ENCODE measurements around the gene CSGALNACT2. TPM values are rescaled to one million over a fixed set of nuclear protein-coding genes. Genes with fewer than 3 reads are reported as not detected.

Gene CSGALNACT2
- total RNA-seq, 1 experiment from 2014 or later: 8.9 TPM

DNA sequence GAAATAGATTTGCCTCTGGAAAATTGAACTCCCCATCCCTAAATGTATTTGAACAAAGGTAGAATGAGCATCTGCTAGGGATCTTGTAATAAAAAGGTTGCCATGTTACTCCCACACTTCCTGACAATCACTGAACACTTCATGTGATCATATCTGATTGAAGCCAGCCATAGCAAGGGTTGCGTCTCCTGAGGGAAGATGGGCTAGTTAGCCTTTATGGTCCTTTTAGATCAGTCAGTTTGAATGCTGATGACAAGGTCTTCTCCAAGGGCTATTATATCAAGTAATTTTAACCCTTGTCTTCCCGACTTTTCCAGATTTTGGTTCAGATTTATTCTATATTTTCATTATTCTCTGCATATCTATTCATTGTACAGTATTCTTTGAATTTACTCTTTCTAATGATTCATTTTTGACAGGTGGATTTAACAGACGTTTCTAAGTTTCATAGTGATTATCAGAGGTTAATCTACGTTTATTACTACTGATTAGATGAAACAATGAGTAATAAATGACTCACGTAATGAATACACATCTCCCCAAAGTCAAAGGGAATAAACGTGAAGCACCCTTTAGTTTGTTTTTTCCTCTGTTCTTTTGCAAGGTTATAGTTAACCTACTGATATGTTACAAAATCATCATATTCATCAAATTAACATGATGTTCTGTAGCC lies 28.1 kb downstream of the CSGALNACT2 start:
- H4K5ac ChIP-seq (ENCODE audit: insufficient read length, low read depth, low read length): no peak overlapping the region
- H3K27me3 Mint-ChIP-seq (ENCODE audit: low read depth): no peaks in the 10 kb centered on the region
- H2BK120ac ChIP-seq (ENCODE audit: low read depth, low read length, poor library complexity, severe bottlenecking): no peak overlapping the region
- no peak overlapping the region for H3K23ac ChIP-seq (ENCODE audit: insufficient read length, low read depth, low read length)
- no peak overlapping the region for H2AFZ ChIP-seq (ENCODE audit: low read length)
- H2BK12ac ChIP-seq (ENCODE audit: insufficient read length, low read depth, low read length): no peak overlapping the region
- no peak overlapping the region for H3K14ac ChIP-seq (ENCODE audit: insufficient read depth, low read length)
- H2BK20ac ChIP-seq (ENCODE audit: low read depth, low read length, poor library complexity, severe bottlenecking): no peak overlapping the region
- H3K4me1 Mint-ChIP-seq: 0 out of 4 replicates have a peak, but pooled peaks cover 0 to 2% of the 10 kb centered on the region in 2 experiments
- no CpG with 5 or more reads among the region's 6 CpGs for whole genome bisulfite sequencing (ENCODE audit: extremely low coverage, insufficient read length, low lambda C conversion rate)
- H3K56ac ChIP-seq (ENCODE audit: insufficient read length, low read depth, low read length): no peak overlapping the region
- no peak for DNase-seq
- TF ChIP-seq, protein P1, sequence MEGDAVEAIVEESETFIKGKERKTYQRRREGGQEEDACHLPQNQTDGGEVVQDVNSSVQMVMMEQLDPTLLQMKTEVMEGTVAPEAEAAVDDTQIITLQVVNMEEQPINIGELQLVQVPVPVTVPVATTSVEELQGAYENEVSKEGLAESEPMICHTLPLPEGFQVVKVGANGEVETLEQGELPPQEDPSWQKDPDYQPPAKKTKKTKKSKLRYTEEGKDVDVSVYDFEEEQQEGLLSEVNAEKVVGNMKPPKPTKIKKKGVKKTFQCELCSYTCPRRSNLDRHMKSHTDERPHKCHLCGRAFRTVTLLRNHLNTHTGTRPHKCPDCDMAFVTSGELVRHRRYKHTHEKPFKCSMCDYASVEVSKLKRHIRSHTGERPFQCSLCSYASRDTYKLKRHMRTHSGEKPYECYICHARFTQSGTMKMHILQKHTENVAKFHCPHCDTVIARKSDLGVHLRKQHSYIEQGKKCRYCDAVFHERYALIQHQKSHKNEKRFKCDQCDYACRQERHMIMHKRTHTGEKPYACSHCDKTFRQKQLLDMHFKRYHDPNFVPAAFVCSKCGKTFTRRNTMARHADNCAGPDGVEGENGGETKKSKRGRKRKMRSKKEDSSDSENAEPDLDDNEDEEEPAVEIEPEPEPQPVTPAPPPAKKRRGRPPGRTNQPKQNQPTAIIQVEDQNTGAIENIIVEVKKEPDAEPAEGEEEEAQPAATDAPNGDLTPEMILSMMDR (conservative IDR thresholded peaks at IDR 0.05): no peak
- H3K27ac Mint-ChIP-seq: no peak overlapping the region
- H3K4me3 Mint-ChIP-seq: no peak overlapping the region
- H2BK5ac ChIP-seq (ENCODE audit: insufficient read length, low read length): no peak overlapping the region
- H3K4me1 ChIP-seq (ENCODE audit: insufficient read depth, low read length): no peaks in the 10 kb centered on the region
- no peak overlapping the region for H2BK15ac ChIP-seq (ENCODE audit: low read depth, low read length)
- no peak overlapping the region for H3K9ac ChIP-seq (ENCODE audit: extremely low read depth, insufficient read length, low read length)
- H3K4me2 ChIP-seq (ENCODE audit: insufficient read depth, insufficient read length, low read length): no peak overlapping the region
- no peaks in the 10 kb centered on the region for H3K9me3 Mint-ChIP-seq
- H3K18ac ChIP-seq (ENCODE audit: insufficient read length, low read depth, low read length): no peak overlapping the region
- H2AK5ac ChIP-seq (ENCODE audit: insufficient read length, low read length): no peak overlapping the region
- no peaks in the 10 kb centered on the region; a peak in 3 of 7 replicates for H3K36me3 Mint-ChIP-seq (ENCODE audit: insufficient read depth in 1 of 3, low read depth in 3 of 3)
- H4K8ac ChIP-seq (replicated peaks; ENCODE audit: insufficient read length, low read depth, low read length): no peak overlapping the region
- no peak overlapping the region for H4K91ac ChIP-seq (ENCODE audit: insufficient read length, low read depth, low read length)
- H3K9me3 ChIP-seq (ENCODE audit: control insufficient read depth, low read depth, low read length): no peaks in the 10 kb centered on the region
- H3K27ac ChIP-seq (ENCODE audit: insufficient read length, low read depth, low read length): no peak overlapping the region
- H3K79me1 ChIP-seq (ENCODE audit: insufficient read depth, low read depth, low read length, poor library complexity, severe bottlenecking): no peaks in the 10 kb centered on the region
- no peak overlapping the region for H3T11ph ChIP-seq (ENCODE audit: low read length)
- H3K79me2 ChIP-seq (ENCODE audit: insufficient read depth, low read length): no peaks in the 10 kb centered on the region; the same call in 1 of the 2 replicates
- no peaks in the 10 kb centered on the region for H3K27me3 ChIP-seq (ENCODE audit: insufficient read depth, low read length)
- H3K4ac ChIP-seq (ENCODE audit: low read depth, low read length): no peak overlapping the region
- H3K23me2 ChIP-seq (ENCODE audit: insufficient read length, low read depth, low read length, poor library complexity, severe bottlenecking): no peaks in the 10 kb centered on the region
- H4K20me1 ChIP-seq (ENCODE audit: control insufficient read depth, insufficient read depth, insufficient read length): no peaks in the 10 kb centered on the region
